Measurements from ENCODE around the gene CRABP2.

CRABP2 gene

GRCh38 chr1:156652992-156653355 lies 52.4 kb downstream of the CRABP2 start:
- no peak for DNase-seq

- DNase-seq: no peak
Measured at GRCh38 chr1:156652131-156652991, 53.0 kb downstream of the CRABP2 start.

All from hippocampal formation (tissue), 2 donors.